HG02798 (cell line): ENCODE measurements around the gene TXNIP.

Experiments
- ATAC-seq: cut with Tn5 transposase; IDR thresholded peaks from one replicate; pipeline ENCODE4 v1.9.1; 2021; ENCODE audit warnings: mild to moderate bottlenecking; ENCODE audit not compliant: unreplicated experiment, poor library complexity

TXNIP gene

DNA sequence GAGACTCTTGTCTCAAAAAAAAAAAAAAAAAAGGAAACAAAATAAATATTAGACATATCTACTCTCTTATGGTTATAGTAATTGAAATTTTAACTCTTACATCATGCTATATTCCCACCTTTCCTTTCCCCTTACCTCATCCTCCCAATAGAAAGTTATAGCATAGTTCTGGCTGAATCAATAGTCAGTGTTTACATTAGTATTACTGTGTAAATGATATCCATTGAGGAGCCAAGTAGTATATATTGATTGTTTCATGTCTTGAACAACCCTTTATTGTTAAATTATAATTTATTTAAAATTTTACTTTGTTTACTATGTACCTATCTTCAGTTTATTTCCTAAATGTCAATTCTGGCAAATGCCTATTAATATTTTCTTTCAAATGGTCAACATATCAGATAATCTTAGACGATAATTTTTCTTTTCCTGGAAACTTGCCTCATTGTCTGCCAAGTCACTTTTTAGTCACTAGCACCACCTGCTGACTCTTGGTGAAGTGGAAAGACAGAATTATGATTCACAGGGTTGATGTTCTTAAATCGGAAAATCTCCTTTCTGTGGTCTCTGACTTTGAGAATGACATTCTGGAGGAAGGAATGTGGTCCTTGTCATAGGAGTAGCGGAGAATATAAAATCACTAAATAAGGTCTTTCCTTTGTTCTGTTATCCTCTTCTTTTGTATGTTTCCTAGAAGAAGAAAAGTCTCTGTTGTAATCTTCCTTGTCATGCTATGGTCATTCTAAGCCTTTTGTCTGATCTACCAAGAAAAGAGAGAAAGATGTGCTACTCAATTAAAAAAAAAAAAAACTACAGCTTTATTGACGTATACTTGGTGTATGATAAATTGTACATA lies 16.6 kb upstream of the TXNIP start:
- no peak for ATAC-seq

DNA sequence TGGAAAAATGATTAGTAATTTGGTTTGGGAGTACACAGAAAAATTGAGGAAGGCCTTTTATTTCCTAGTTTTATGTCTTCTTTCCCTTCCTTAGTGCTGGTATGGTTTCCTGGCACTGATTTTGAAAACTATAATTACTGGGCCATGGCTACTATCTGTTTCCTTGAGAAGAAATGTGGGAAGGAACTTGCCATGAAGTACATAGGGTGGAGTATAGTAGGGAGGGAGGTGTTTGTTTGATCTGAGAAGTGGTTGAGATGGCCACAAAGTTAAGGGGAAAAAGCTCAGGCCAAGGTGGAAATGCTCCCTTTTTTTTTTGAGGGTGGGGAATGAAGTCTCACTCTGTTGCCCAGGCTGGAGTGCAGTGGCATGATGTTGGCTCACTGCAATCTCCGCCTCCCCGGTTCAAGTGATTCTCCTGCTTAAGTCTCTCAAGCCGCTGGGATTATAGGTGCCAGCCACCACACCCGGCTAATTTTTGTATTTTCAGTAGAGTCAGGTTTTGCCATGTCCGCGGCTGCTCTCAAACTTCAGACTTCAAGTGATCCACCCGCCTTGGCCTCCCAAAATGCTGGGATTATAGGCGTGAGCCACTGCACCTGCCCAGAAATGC lies 13.9 kb upstream of the TXNIP start:
- no peak for ATAC-seq

DNA sequence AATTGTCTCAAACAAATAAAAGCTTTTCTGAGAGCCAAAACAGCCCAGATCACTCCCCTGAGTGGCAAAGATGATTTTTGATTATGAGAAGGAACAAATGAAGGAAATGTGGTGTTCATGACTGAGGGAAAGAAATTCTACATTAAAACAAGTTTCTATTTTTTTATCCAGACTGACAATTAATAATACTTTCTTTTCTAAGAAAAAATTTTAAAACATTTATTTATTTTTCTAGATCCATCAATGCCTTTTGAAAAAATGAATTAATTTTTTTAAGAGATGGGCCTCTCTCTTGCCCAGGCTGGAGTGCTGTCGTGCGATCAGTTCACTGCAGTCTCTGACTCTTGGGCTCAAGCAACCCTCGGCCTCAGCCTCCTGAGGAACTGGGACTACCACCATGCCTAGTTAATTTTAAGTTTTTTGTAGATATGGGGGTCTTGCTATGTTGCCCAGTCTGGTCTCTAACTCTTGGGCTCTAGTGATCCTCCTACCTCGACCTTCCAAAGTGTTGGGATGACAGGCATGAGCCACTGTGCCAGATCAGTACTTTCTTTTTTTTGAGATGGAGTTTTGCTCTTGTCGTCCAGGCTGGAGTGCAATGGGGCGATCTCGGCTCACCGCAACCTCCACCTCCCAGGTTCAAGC lies 11.2 kb upstream of the TXNIP start:
- no peak for ATAC-seq

DNA sequence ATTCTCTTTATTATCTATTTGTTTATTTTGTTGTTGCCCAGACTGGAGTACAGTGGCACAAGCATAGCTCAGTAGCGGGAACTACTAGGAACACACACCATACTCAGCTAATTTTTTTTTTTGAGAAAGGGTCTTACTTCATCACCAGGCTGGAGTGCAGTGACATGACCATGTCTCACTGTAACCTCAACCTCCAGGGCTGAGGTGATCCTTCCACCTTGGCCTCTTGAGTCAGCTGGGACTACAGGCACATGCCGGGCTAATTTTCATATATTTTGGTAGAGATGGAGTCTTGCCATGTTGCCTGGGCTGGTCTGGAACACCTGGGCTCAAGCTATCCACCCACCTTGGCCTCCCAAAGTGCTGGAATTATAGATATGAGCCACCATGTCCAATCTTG lies 5.3 kb upstream of the TXNIP start:
- no peak for ATAC-seq

DNA sequence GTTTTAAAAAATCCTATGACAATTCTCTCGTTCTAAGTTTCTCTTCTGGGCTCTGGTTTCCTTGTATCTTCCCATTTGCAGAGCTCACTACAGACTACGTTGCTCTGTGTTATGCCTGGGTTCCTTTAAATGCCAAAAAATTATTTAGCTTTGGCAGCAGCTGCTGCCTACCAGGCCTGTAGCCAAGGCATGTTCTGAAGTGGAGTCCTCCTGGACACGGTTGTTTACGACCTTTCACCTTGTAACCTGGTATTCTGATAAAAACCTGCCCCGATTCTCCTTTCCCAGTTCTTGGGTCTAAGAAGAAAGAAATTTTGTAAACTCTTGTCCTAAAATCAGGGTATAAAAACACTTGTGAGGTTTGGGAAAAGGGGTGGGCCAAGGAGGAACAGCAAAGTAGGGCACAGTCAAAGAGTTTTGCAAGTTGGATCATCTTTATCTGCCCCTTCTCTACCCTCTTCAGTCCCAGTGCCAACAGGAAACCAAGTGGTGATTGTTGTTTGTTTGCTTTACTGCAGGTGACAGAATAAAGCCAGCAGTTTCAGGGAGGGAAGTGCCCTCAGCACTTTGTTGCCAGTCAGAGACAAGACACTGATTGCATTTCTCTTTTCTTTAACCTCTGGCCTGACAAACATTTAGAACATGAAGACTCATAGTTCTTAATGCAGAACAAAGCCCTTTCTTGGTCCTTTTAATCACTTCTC lies 3.1 kb upstream of the TXNIP start:
- no peak for ATAC-seq

DNA sequence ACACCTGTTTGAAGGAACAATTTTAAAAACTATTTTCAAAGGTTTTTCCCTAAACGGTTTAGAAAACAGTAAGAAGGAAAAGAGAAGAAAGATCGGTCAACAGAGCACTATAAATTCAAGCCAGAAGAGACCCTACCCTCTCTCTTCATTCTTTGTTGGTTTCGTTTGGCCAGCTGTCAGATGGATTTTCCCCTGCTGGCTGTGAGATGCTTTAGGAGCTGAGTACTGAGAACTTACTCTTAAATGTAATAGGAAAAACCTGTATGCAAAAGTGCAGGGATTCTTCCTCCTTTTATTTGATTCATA lies 1.3 kb upstream of the TXNIP start:
- no peak for ATAC-seq

DNA sequence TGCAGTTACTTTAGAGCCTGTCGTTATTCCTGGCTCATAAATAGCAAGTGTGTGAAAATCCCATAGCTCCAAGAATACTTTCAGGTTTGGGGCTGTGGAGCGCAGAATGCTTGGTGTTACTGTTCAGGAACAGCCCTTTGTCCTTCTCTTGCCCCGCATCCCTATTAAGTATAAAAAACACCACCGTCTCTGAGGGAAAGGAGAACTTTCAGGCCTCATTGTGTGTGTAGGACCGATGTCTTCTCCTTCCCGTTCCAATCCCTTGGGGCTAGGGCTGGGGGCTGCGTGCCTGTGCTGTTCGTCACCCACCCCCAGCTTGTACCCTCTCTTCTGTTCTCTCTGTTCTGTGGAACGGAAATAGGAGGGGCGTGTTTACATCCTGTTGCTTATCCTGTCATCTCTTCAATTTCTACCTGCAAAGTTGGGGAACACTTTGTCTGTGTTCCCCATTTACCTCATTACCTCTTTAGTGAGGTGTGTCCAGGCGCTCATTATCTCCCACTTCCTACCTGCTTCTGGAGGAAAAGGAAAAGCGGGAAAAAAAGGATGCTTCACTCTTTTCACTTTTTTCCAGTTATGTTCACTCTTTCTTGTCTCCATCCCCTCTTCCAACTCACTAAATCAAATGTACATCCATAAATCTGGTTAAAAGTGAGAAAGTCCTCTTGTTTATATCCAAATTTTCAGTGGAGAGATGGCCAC lies 788 bp upstream of the TXNIP start:
- peak; percentile 16 for ATAC-seq

DNA sequence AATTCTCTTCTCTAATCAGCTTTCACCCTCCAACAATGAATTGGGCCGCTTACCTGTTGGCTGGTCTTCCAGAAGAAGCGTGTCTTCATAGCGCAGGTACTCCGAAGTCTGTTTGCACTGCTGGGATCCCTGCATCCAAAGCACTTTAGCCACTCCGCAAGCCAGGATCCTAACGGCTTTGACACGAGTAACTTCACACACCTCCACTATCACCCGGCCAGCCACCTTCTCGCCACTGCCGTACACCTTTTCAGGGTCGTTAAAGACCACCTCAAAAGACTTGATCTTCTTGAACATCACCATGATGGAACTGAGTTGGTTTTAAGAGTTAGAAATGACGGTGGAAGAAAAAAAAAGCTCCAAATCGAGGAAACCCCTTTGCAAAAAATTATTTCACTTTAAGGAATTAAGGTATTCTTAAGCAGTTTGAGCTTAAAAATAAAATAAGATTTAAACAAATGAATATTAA lies 381 bp downstream of the TXNIP start:
- no peak for ATAC-seq

DNA sequence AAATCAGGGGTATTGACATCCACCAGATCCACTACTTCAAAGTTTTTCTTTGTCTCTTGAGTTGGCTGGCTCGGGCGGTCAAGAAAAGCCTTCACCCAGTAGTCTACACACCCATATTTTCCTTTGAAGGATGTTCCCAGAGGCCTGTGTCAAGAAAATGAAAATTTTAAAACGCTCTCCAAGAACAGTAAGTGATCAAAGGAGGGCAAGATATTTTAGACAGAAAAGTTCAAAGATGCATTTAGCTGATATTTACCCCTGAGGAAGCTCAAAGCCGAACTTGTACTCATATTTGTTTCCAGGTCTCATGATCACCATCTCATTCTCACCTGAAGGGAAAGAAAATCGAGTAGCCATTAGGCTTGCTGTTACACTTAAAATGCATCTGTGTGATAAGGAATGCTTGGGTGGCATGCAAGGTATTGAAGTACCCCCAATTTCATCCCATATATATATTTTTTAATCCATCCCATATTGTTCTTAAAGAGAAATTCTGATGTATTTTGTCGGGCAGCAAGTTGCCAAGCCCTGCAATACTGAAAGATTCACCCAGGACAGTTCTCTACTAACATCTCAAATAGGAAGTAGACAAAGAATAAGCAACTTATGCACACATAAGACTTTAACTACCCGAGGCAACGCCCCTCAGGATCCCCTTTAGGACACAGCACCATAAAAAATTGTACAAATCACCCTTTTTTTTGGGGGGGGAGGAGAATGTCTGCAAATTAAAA lies 1.1 kb downstream of the TXNIP start:
- no peak for ATAC-seq

DNA sequence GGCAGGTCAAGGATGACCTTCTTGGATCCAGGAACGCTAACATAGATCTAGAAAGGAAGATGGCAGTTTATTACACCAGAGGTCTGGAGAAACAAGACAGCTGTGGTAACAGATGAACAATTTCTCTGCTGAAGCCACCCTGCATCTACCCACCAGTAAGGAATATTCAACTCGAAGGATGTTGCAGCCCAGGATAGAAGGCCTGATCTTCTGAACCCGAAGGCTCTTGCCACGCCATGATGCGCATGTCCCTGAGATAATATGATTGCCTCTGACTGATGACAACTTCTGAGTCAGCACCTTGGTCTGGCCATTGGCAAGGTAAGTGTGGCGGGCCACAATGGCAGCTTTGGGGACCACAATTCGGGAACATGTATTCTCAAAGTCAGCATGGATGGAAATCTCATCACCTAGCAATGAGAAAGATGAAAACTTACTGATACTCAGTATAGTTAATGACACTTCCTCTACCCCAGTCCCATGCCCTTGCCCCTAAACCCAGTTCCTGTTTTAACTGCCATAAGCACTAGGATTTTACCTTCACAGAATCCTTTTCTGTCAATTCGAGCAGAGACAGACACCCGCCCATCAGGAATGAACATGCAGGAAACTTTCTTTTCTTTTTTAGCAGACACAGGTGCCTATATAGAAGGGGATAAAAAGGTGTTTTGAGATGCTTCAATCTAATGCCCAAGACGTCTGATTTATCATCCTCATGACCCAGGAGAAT lies 1.8 kb downstream of the TXNIP start:
- ATAC-seq, result no peak

DNA sequence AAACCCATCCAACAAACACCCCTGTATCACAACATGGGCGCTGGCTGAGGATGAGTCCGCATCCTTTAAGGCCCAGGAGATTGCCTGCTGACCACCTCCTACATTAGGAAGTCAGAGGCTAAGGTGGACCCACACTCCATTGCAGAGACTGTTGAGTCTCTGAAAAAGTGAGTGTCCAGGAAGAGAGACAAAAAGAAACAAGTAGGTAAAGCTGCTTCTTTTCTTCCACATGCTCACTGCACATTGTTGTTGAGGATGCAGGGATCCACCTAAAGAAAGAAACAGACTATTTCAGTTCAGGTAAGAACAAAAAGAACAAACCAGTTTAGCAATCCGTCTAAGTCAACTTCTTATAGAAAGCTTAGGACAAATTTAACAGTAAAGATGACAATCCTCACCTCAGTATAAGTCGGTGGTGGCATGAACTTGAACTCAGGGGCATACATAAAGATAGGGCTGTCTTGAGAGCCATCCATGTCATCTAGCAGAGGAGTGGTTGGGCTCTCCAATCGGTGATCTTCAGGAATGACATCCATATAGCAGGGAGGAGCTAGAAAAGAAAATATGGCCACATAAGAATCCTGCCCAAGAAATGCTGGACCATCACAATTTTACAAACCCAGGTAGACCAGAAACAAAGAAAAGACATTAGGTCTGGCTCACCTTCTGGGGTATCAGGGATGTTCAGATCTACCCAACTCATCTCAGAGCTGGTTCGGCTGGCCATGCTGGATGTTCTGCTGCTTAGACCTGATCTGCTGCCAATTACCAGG lies 2.6 kb downstream of the TXNIP start:
- no peak for ATAC-seq

DNA sequence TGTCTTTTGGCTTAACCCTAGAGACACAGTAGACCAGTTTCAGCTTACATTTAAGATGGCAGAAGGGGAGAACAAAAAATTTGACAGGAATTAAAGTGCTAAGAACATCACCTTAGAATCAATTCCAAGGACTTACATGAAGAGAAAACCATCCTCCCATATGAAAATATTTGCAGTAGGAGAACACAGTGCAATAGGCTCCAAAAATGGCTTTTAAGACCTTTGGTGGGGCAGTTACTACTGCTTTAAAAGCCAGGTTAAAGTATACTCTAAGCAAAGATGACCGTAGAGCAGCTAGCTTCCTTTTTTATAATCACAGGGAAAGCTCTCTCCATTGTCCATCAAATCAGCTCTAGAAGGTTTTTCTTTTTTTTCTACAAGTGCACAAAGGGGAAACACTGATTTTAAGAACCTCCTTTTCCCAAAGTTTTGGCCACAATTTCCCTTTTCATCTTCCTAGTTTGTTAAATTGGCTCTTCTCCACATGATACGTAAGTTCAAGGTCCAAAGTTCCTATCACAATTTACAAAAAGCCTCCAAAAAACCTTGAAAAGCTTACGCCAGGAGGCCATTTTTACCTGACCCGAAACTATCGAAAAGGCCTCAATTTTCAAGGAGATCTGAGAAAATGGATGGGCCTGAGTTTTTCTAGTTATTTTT lies 3.3 kb downstream of the TXNIP start:
- ATAC-seq, result no peak

DNA sequence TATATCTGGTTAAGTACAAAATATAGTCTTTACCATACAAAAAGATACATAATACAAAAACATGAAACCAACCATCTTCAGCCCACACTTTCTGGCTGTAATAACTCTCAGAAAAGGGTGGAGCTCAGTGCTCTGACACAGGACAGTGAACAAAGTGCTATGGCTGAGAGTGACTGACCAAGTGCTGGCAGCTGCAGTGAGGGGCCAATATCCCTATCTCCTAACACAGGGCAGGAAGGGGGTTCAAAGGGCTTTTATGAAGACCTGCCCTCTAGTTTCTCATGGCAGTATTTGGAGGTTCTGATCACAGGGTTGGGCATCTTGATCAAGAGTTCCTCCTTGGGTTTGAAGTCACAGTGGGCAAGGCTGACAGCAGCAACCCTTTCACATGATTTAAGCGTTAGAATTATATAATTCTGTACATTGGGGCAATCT lies 3.9 kb downstream of the TXNIP start:
- no peak for ATAC-seq

DNA sequence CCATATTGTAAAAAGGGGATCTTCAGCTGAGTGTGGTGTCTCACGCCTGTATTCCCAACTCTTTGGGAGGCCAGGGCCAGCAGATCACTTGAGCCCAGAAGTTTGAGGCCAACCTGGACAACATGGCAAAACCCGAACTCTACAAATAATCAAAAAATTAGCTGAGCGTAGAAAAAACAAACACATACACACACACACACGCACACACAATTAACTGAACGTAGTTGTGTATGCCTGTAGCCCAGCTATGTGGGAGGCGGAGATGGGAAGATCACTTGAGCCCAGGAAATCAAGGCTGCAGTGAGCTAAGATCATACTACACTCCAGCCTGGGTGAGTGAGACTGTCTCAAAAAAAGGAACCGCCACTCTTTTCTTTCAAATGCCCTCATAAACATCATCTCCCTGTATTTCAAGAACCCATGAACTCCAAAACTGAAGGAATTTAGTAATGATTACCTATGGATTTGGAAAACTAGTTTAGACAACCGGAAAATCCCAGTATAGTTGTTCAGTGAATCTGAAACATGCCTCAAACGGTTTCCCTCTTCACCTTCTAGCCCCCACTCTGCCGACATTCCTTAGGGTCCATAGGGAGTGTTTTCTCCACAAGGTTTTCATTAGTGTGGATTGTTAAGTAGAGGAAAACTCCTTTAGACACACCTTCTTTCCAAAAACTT lies 4.5 kb downstream of the TXNIP start:
- ATAC-seq, result no peak

DNA sequence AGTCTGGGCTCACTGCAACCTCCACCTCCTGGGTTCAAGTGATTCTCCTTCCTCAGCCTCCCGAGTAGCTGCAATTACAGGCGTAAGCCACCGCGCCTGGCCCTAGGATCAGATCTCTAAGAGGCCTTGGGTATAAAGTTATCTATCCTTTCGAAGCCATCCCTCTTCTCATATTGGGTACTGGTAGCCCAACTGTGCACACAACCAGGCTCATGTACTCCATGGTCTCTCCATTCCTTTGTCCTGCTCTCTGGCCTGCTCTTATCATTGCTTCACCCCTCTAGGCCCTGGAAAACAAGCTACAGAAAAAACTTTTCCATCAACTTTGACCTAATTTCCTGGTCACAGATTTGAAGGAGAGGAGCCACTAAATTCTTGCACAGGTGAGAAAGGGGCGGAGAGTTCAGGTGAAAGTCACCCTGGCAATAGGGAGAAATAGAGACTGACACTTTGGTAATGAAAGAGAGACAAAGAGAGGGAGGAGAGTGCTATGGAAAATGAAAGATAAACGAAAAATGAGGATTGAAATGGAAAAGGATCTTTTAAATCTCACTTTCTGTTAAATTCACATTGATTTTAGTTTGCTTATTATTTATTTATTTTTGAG lies 6.0 kb downstream of the TXNIP start:
- ATAC-seq, result no peak

DNA sequence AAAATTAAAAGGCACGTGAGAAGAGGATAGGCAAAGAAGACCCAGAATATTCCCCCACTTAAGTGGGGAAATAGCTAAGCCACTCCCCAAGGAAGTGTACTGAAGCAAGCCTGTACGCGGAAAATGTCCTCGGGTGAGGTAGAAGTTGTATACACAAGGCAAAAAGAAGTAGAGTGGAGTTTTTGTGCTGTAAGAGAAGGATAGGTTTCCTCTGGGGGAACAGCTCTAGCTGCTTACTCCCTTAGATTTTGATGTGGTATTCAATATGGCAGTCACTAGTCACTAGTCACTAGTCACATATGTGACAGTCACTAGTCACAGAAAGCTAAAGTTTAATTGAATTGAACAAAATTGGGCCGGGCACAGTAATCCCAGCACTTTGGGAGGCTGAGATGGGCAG lies 7.6 kb downstream of the TXNIP start:
- ATAC-seq, result no peak

DNA sequence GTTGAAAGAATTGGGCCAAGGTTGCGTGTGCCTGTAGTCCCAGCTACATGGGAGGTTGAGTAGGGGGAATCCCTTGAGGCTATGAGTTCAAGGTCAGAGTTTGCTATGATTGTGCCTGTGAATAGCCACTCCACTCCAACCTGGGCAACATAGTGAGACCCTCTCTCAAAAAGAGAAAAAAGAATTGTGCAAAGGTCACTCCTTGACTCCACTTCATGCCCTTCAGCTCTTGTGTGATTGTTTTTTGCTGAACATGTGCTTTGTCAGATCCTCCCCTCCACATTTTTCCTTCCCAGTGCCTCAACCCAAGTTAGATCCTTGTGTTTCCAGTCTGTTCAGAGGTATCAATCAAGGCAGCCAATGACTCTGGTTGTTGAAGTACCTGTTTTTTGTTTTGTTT lies 8.5 kb downstream of the TXNIP start:
- no peak for ATAC-seq
